Pons (tissue), 1 donor: Measurements from ENCODE around the gene ERCC8.

Experiments
- DNase-seq: peaks from one replicate; pipeline ENCODE4 v3.0.0-alpha.2; 2016; ENCODE audit warnings: low spot score

The ERCC8 gene

GRCh38 chr5:60835554-60835953 lies 109.3 kb downstream of the ERCC8 start:
- no peak for DNase-seq

- DNase-seq = no peak
Observed at GRCh38 chr5:60833520-60833919, 111.3 kb downstream of the ERCC8 start.

GRCh38 chr5:60830581-60831127 lies 114.2 kb downstream of the ERCC8 start:
- DNase-seq = no peak

- no peak for DNase-seq
Observed at GRCh38 chr5:60829490-60830266, 115.2 kb downstream of the ERCC8 start.

GRCh38 chr5:60827201-60827600 lies 117.7 kb downstream of the ERCC8 start:
- DNase-seq = no peak

GRCh38 chr5:60826653-60827052 lies 118.2 kb downstream of the ERCC8 start:
- no peak for DNase-seq
